OCI-LY7 (cell line): ENCODE results near the gene AOPEP.

Experiments used
- EZH2phosphoT487 ChIP-seq: fragments of 200-600 bp; sonication (generic); IDR thresholded peaks from 2 replicates; pipeline ENCODE4 v1.6.1; 2018; ENCODE audit warnings: low read depth, borderline replicate concordance, mild to moderate bottlenecking, mixed run types, antibody characterized with exemption, low read length, moderate library complexity, mixed read lengths
- TF ChIP-seq, protein P1 (sequence below): fragments of 200-600 bp; sonication (generic); conservative IDR thresholded peaks from 2 replicates; pipeline ENCODE4 v1.5.1; 2014; ENCODE audit warnings: mild to moderate bottlenecking, antibody characterized with exemption, low read length, moderate library complexity, mixed read lengths

DNA sequence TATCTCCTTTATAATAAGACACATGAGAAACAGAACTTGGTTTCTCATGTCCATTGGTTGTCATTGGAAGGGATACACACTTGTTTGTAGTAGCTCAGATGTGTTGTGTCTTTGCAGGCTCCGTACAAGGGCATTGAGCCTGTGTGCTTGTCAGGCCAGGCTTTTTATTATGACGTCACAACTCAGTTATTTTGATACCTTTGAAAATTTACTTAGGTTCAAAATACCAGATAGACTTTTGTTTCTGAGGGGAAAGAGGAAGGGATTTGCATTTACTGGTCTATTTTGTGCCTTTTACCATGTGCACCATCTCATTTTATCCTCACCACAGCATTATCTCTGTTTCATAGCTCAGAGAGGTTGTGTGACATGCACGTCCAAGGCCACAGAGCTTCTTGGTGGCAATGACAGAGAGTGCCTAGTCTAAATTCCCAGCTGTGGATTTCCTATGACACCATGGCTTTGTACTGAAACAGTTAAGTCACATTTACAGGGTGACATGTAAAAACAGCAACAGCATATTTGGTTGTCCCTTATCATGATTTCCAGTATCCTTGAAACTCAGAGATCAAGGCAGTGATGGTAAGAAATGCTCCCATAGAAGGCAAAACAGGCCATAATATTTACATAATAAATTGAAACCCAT, 268.7 kb downstream of the AOPEP start:
- TF ChIP-seq, protein P1, sequence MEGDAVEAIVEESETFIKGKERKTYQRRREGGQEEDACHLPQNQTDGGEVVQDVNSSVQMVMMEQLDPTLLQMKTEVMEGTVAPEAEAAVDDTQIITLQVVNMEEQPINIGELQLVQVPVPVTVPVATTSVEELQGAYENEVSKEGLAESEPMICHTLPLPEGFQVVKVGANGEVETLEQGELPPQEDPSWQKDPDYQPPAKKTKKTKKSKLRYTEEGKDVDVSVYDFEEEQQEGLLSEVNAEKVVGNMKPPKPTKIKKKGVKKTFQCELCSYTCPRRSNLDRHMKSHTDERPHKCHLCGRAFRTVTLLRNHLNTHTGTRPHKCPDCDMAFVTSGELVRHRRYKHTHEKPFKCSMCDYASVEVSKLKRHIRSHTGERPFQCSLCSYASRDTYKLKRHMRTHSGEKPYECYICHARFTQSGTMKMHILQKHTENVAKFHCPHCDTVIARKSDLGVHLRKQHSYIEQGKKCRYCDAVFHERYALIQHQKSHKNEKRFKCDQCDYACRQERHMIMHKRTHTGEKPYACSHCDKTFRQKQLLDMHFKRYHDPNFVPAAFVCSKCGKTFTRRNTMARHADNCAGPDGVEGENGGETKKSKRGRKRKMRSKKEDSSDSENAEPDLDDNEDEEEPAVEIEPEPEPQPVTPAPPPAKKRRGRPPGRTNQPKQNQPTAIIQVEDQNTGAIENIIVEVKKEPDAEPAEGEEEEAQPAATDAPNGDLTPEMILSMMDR: no peak
- TF ChIP-seq EZH2phosphoT487: no peak
